ENCODE results near the gene TBC1D8.

The TBC1D8 gene

DNA sequence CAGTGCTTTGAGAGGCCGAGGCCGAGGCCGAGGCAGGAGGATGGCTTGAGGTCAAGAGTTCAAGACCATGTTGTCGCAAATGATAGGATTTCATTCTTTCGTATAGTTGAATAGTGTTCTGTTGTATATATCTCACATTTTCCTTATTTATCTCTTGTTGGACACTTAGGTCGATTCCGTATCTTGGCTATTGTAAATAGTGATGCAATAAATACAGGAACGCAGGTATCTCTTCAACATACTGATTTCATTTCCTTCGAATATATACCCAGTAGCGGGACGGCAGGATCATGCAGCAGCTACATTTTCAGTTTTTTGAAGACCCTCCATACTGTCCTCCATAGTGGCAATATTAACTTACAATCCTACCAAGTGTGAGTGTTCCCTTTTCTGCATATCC lies 4.1 kb downstream of the TBC1D8 start:
- no peak overlapping the region for H3K4me3 ChIP-seq (ENCODE audit: low read depth, low read length)

GRCh38 chr2:101146535-101146934 lies 4.6 kb downstream of the TBC1D8 start:
- no peak overlapping the region for H3K4me3 ChIP-seq (ENCODE audit: low read depth, low read length)
- TF ChIP-seq CTCF (IDR thresholded peaks at IDR 0.05; ENCODE audit: borderline replicate concordance, insufficient read depth, low read depth, low read length): no peak

More for the DNA sequence above, 4.1 kb downstream of the TBC1D8 start:
- no peak for TF ChIP-seq CTCF (IDR thresholded peaks at IDR 0.05; ENCODE audit: borderline replicate concordance, insufficient read depth, low read depth, low read length)

DNA sequence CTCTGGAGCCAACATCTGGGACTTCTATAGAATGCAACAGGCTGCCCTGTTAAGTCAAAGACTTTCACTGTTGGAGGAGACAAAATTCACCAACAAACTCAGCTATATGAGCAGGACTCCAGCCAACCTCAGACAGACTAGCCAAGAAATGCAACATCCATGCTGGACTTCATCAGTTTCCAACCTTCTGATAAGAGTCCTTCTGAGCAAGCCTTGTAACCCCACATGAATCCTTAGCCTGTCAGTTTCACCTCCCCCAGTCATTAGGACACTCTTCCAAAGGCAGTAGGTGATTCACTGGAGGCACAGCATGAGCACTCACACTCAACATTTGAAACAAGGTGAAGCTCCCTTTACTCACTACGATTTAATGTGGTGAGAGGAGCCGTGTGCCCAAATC lies 5.8 kb downstream of the TBC1D8 start:
- H3K4me3 ChIP-seq (ENCODE audit: low read depth, low read length): no peak overlapping the region
- TF ChIP-seq CTCF (IDR thresholded peaks at IDR 0.05; ENCODE audit: borderline replicate concordance, insufficient read depth, low read depth, low read length): no peak

- TF ChIP-seq CTCF (IDR thresholded peaks at IDR 0.05; ENCODE audit: borderline replicate concordance, insufficient read depth, low read depth, low read length): no peak
- H3K4me3 ChIP-seq (ENCODE audit: low read depth, low read length): no peak overlapping the region
Measured at GRCh38 chr2:101142163-101142562, 9.0 kb downstream of the TBC1D8 start.

- H3K4me3 ChIP-seq (ENCODE audit: low read depth, low read length): no peak overlapping the region
- TF ChIP-seq CTCF (IDR thresholded peaks at IDR 0.05; ENCODE audit: borderline replicate concordance, insufficient read depth, low read depth, low read length): no peak
Measured at GRCh38 chr2:101140978-101141655, 10.1 kb downstream of the TBC1D8 start.

DNA sequence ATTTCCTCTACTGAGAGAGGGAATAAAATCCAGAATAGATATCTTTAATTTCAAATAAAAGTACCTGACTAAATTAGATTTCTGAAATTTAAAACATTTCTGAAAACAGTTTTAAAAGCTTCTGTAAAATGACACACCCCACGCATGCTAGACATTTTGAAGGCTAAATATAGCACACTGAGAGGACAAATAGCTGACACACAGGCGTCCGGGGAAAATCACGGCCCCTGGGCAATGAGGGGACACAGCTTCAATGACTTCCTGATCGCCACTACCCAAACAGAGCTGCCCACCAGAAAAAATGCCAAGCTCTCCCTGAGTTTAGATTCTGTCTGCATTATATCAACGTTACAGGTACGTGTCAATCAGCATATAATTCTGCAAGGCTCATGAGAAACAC lies 10.9 kb downstream of the TBC1D8 start:
- H3K4me3 ChIP-seq (ENCODE audit: low read depth, low read length): no peak overlapping the region
- TF ChIP-seq CTCF (IDR thresholded peaks at IDR 0.05; ENCODE audit: borderline replicate concordance, insufficient read depth, low read depth, low read length): no peak

- TF ChIP-seq CTCF (IDR thresholded peaks at IDR 0.05; ENCODE audit: borderline replicate concordance, insufficient read depth, low read depth, low read length): no peak
- H3K4me3 ChIP-seq (ENCODE audit: low read depth, low read length): no peak overlapping the region
Measured at GRCh38 chr2:101139495-101139894, 11.7 kb downstream of the TBC1D8 start.
